ENCODE data around the gene PPP2R2C. TPM values are rescaled to one million over a fixed set of nuclear protein-coding genes. Genes with fewer than 3 reads are reported as not detected.

Gene PPP2R2C
- total and polyA plus RNA-seq, 10 of the 15 experiments (the other 5 are each of a cell fraction or from before 2014, with no cell fraction given): 0.13 to 0.15 TPM; not detected in 8

- ChIA-PET RAD21 (ENCODE audit: unreplicated experiment) (no interaction called here), CTCF (no interaction called here), SMC1A (ENCODE audit: uncharacterized antibody, unreplicated experiment) (no interaction called here), POLR2A (no interaction called here)
- Histone ChIP-seq H3K4me1 (ENCODE audit: control insufficient read depth, insufficient read depth, low read length) (no peaks in the 10 kb centered on the region), H3K79me2 (ENCODE audit: control insufficient read depth, insufficient read depth, low read length) (no peaks in the 10 kb centered on the region), H2AFZ (ENCODE audit: control insufficient read depth, low read depth, low read length) (no peak overlapping the region), H4K20me1 (ENCODE audit: control insufficient read depth, insufficient read depth) (no peaks in the 10 kb centered on the region), H3K36me3 (ENCODE audit: control insufficient read depth in 2 of 2, insufficient read depth in 2 of 2, low read length in 1 of 2) (no peaks in the 10 kb centered on the region), H3K9me3 (replicated peaks; ENCODE audit: control insufficient read depth, insufficient read depth, low read length) (no peaks in the 10 kb centered on the region; the same call in 2 of the 3 replicates), H3K4me3 (no peak overlapping the region), H3K27ac (ENCODE audit: control insufficient read depth, insufficient read depth) (no peak overlapping the region), H3K27me3 (replicated peaks in 1 of 2; ENCODE audit: control insufficient read depth in 2 of 2, insufficient read depth in 2 of 2, low read length in 1 of 2) (peaks cover 0 to 2% of the 10 kb centered on the region in 2 experiments; a peak in 2 of 4 replicates), H3K4me2 (ENCODE audit: control insufficient read depth, insufficient read depth) (no peak overlapping the region), H3K9ac (ENCODE audit: control insufficient read depth, insufficient read depth, low read length) (no peak overlapping the region)
- ATAC-seq (no peak), FAIRE-seq (no peak), DNase-seq (ENCODE audit: low read depth, low spot score) (no peak)
- no TSS peak for BruUV-seq (replicated peaks)
- intact Hi-C loops (cut with micrococcal nuclease; ENCODE audit: unreplicated experiment): no loop called here
- no peak for TF ChIP-seq HSF1 (IDR thresholded peaks at IDR 0.05; ENCODE audit: low read depth, low read length)
- no peak for TF ChIP-seq RBBP5 (conservative IDR thresholded peaks at IDR 0.05)
- TF ChIP-seq CBFB (IDR thresholded peaks at IDR 0.05; ENCODE audit: low read depth): no peak
- TF ChIP-seq SMC3 (IDR thresholded peaks at IDR 0.05; ENCODE audit: borderline replicate concordance, low read length): no peak
- no peak for TF ChIP-seq IRF4 (IDR thresholded peaks at IDR 0.05; ENCODE audit: low read depth, low read length)
- no peak for TF ChIP-seq CREM (IDR thresholded peaks at IDR 0.05; ENCODE audit: low read depth)
- in situ Hi-C loops (cut with MboI): no loop called here
Measured at GRCh38 chr4:6491235-6491634, 18.8 kb upstream of the PPP2R2C start.

- H3K9me3 ChIP-seq (replicated peaks; ENCODE audit: control insufficient read depth, insufficient read depth, low read length): no peaks in the 10 kb centered on the region; the same call in 2 of the 3 replicates
- no peak overlapping the region for H2AFZ ChIP-seq (ENCODE audit: control insufficient read depth, low read depth, low read length)
- 29% methylated on average over 4 of the region's 4 CpGs for WGBS (ENCODE audit: insufficient coverage, insufficient replicate concordance, low lambda C conversion rate, missing lambda C conversion rate)
- no peaks in the 10 kb centered on the region for H4K20me1 ChIP-seq (ENCODE audit: control insufficient read depth, insufficient read depth)
- no peaks in the 10 kb centered on the region for H3K36me3 ChIP-seq (ENCODE audit: control insufficient read depth in 2 of 2, insufficient read depth in 2 of 2, low read length in 1 of 2)
- intact Hi-C loops (cut with micrococcal nuclease; ENCODE audit: unreplicated experiment): no loop called here
- FAIRE-seq (no peak), DNase-seq (ENCODE audit: low read depth, low spot score) (no peak), ATAC-seq (no peak)
- ChIA-PET RAD21 (ENCODE audit: unreplicated experiment) (no interaction called here), POLR2A (no interaction called here), SMC1A (ENCODE audit: uncharacterized antibody, unreplicated experiment) (no interaction called here), CTCF (no interaction called here)
- H3K4me3 ChIP-seq: no peak overlapping the region
- no peak overlapping the region for H3K27ac ChIP-seq (ENCODE audit: control insufficient read depth, insufficient read depth)
- H3K27me3 ChIP-seq (replicated peaks in 1 of 2; ENCODE audit: control insufficient read depth in 2 of 2, insufficient read depth in 2 of 2, low read length in 1 of 2): peaks cover 0 to 3% of the 10 kb centered on the region in 2 experiments; a peak in 1 of 4 replicates
- no peak overlapping the region for H3K4me2 ChIP-seq (ENCODE audit: control insufficient read depth, insufficient read depth)
- in situ Hi-C loops (cut with MboI): no loop called here
- TF ChIP-seq RBBP5 (conservative IDR thresholded peaks at IDR 0.05) (no peak), RB1 (IDR thresholded peaks at IDR 0.05; ENCODE audit: borderline replicate concordance) (no peak), SMAD1 (IDR thresholded peaks at IDR 0.05; ENCODE audit: low read depth, partially characterized antibody) (no peak), ZBTB11 (CRISPR knock-in tag; IDR thresholded peaks at IDR 0.05) (no peak), NR2C1 (IDR thresholded peaks at IDR 0.05) (no peak)
- no TSS peak for BruUV-seq (replicated peaks)
- H3K4me1 ChIP-seq (ENCODE audit: control insufficient read depth, insufficient read depth, low read length): no peaks in the 10 kb centered on the region
- no peaks in the 10 kb centered on the region for H3K79me2 ChIP-seq (ENCODE audit: control insufficient read depth, insufficient read depth, low read length)
- H3K9ac ChIP-seq (ENCODE audit: control insufficient read depth, insufficient read depth, low read length): no peak overlapping the region
Measured at GRCh38 chr4:6489927-6490326, 17.5 kb upstream of the PPP2R2C start.

All from GM12878 (cell line).